ENCODE data around the gene TP53BP1.

The TP53BP1 gene

DNA sequence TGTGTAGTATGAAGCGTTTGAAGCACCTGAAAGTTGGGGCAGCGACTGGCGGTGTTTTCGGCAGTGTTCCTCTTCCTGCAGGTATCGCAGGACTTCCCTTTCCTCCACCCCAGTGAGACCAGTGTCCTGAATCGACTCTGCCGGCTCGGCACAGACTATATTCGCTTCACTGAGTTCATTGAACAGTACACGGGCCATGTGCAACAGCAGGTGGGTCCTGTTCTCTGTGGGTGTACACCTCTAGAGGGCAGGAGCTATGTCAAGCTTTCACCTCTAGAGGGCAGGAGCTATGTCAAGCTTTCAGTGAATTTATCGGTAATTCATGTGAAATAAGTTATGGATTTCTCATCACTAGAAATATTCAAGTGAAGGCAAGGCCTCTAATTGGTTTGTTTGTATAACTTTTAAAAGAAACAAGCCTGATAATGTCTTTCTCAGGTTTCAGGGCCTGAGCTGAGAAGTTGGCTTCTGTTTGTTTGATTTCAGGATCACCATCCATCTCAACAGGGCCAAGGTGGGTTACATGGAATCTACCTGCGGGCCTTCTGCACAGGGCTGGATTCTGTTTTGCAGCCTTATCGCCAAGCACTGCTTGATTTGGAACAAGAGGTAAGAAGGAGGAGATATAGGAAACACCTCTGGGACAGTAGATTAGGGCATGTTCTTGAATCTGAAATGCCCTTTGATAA is 116.8 kb downstream of the TP53BP1 start:
- H3K4me3 ChIP-seq (ENCODE audit: low read depth, low read length): no peak overlapping the region
- TF ChIP-seq, protein P1, sequence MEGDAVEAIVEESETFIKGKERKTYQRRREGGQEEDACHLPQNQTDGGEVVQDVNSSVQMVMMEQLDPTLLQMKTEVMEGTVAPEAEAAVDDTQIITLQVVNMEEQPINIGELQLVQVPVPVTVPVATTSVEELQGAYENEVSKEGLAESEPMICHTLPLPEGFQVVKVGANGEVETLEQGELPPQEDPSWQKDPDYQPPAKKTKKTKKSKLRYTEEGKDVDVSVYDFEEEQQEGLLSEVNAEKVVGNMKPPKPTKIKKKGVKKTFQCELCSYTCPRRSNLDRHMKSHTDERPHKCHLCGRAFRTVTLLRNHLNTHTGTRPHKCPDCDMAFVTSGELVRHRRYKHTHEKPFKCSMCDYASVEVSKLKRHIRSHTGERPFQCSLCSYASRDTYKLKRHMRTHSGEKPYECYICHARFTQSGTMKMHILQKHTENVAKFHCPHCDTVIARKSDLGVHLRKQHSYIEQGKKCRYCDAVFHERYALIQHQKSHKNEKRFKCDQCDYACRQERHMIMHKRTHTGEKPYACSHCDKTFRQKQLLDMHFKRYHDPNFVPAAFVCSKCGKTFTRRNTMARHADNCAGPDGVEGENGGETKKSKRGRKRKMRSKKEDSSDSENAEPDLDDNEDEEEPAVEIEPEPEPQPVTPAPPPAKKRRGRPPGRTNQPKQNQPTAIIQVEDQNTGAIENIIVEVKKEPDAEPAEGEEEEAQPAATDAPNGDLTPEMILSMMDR (IDR thresholded peaks at IDR 0.05; ENCODE audit: borderline replicate concordance, insufficient read depth, low read depth, low read length): peak; percentile 72; the same call in 1 of the 2 replicates

DNA sequence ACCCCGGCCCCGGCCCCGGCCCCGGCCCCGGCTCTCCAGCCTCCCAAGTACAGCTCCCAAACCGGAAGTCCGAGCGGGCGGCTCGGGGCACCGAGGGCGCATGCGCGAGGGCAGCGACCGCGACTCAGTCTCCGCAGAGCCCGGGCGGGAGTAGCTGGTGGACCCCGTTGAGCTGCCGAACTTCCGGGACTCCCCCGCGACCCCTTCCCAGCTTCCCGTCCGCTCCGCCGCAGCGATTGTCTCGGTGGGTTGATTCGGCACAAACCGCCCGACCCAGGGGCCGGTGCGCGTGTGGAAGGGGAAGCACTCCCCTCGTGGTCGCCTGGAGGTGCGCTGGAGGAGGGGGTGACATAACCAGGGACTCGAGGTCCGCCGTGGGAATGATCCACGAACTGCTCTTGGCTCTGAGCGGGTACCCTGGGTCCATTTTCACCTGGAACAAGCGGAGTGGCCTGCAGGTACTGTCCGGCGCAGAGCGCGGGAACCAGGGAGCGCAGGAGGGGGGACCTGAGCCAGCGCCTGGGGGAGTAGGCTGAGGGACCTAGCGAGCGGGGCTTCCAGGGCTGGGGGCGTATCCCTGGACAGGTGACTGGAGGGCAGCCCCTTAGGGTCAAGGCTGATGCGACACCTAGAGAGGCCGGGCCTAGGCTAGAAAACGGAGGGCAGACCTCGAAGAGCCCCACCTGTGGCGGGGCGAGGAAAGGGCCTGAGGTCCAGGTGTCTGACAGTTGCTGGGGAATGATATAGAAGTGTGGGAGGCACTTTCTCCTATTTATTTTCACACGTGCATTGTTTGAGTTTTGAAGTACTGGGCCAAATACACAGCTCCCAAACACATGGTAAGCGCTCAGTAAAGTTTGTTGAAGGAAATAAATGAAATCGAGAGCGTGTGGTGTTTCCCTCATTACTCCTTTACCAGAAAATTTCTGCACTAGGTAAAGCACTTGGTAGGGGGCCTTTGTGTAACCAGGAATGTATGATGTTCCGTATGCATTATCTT is 121.7 kb downstream of the TP53BP1 start, which contains the start of the genes TUBGCP4 and ZSCAN29:
TSS of gene TUBGCP4 (plus strand) at position 127 of the 1,000 bp plus-strand sequence. CDS start at position 381, 254 bp downstream.
TSS of gene ZSCAN29 (minus strand) at position 69 of the 1,000 bp plus-strand sequence. CDS start 1,130 bp downstream, outside the sequence.
- TF ChIP-seq, protein P1 (IDR thresholded peaks at IDR 0.05; ENCODE audit: borderline replicate concordance, insufficient read depth, low read depth, low read length): peak; percentile 61
- H3K4me3 ChIP-seq (ENCODE audit: low read depth, low read length): peak within 1 kb of the TSS; percentile 91

DNA sequence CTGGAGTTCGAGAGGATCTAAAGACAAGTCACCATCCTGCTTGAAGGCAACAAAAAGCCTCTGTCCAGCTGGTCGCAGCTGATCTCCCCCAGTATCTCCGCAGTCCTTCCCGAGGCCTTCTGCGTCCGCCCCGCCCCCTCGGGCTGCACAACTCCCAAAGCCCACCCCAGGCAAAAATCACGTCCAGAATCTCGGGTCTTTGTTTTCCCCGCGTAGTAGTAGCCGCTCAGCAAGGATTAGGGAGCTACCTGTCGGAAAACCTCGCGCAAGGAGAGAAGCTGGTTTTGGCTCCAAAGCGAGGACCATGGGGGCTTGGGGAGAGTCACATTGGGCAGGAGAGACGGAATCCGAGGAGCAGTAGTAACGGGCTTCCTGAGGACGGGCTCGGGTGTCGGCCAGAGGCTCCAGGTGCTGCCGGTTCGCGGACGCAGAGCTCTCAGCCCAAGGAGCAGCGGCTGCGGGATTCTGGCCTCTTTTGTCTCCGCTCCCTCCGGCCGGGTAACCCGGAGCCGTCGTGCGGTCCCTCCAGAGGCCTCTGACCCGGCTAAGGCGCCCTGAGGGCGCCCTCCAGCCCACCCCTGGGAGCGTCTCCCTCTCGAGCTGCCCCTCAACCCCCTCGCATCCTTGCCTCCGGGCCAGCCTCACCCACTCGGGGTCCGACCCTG is 122.5 kb downstream of the TP53BP1 start:
- TF ChIP-seq, protein P1 (IDR thresholded peaks at IDR 0.05; ENCODE audit: borderline replicate concordance, insufficient read depth, low read depth, low read length): no peak
- peak overlapping the region; percentile 91 for H3K4me3 ChIP-seq (ENCODE audit: low read depth, low read length)

DNA sequence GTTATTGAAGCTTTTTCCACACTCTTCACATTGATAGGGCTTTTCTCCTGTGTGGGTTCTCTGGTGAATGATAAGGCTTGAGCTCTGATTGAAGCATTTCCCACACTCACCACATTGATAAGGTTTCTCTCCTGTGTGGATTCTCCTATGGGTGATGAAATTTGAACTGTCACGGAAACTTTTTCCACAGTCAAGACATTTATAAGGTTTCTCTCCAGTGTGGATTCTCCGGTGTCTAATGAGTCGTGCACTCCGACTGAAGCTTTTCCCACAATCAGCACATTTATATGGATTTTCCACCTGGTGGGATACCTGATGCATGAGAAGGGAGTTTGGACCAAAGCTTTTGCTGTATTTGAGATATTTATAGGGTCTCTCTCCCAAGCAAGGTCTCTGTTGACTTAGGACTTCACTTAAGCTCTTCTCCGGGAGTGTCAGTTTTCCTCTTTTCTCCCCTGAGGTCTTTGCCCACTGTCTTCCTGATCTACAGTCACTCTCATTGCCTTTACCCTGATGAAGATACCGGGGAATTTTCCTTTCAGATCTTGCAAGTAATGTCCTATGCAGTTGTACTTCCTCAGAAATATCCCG is 131.5 kb downstream of the TP53BP1 start:
- H3K4me3 ChIP-seq (ENCODE audit: low read depth, low read length): no peak overlapping the region
- TF ChIP-seq, protein P1 (IDR thresholded peaks at IDR 0.05; ENCODE audit: borderline replicate concordance, insufficient read depth, low read depth, low read length): no peak

DNA sequence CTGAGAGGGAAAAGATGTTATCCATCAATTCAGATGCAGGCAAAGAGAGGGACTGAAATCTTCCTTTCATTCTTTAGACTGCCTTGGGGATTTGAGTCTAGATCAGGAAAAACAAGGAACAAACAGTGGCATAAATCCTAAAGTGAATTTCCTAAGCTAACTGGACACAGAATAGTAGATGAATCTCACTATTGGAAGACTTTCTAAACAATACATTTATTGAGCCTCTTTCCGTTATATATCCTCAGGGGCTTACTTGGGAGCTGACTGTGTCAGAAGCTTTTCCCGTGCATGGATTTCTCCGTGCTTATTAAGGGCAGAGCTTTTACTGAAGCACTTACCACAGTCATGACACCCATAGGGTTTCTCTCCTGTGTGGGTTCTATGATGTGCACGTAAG is 132.1 kb downstream of the TP53BP1 start:
- no peak overlapping the region for H3K4me3 ChIP-seq (ENCODE audit: low read depth, low read length)
- TF ChIP-seq, protein P1 (IDR thresholded peaks at IDR 0.05; ENCODE audit: borderline replicate concordance, insufficient read depth, low read depth, low read length): no peak

All from GM12875 (cell line).